Dedifferentiated amniotic fluid mesenchymal stem cell (primary cell): ENCODE data around the gene THBS2.
A peak's percentile ranks its signal among the peaks of the same experiment; 100 is the strongest.

Experiments used
- DNase-seq: peaks from one replicate; pipeline ENCODE4 v3.0.0-alpha.2; 2016; ENCODE audit errors: extremely low spot score

The THBS2 gene

DNA sequence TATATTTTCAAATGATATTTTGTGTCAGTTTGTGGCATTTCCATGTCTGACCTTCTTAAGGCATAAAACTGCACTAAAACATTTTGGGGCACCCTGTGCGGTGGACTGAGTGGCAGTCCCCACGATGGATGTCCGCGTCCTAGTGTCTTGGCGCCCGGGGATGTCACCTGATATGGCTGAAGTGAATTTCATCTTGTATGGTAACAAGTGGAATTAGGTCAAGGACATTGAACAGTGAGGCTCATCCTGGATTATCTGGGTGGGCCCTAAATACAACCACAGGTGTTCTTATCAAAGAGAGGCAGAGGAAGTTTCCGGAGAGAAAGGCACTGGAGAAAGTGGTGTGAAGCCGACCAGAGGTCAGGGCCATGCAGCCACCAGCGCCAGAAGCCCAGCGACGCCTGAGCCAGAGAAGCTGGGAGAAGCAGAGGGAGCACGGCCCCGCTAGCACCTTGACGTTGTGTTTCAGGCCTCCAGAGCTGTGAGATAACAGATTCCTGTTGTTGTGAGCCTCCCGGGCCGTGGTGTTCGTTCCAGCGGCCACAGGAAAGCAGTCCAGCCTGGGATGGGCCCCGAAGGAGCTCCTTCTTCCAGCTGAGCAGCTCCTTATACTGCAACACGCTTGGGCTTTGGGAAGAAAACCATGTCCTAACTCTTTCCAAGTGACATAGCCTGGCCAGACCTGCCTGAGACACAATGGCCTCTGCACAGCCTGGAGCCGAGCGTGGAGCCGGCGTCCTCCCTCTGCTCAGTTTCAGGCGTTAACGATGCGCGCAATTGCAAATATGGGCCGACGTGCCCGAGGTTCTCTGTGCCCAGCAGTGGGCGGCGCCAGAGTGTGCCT lies 22.5 kb downstream of the THBS2 start:
- no peak for DNase-seq

DNA sequence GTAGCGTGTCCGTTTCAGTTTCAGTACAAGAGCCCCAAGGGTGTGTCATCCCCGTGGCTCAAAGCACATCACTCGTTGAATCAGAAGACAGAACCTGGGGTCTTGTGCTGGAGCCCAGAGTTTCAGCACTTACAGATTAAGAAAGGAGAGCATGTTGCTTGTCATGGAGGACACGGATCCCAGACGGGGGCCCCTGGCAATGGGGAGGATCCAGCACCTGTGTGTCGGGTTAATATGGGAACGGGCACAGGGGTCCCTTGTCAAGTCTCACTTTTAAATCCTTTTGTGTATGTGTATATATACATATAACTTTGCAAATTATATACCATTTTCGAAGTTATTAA lies 23.4 kb downstream of the THBS2 start:
- DNase-seq: no peak

DNA sequence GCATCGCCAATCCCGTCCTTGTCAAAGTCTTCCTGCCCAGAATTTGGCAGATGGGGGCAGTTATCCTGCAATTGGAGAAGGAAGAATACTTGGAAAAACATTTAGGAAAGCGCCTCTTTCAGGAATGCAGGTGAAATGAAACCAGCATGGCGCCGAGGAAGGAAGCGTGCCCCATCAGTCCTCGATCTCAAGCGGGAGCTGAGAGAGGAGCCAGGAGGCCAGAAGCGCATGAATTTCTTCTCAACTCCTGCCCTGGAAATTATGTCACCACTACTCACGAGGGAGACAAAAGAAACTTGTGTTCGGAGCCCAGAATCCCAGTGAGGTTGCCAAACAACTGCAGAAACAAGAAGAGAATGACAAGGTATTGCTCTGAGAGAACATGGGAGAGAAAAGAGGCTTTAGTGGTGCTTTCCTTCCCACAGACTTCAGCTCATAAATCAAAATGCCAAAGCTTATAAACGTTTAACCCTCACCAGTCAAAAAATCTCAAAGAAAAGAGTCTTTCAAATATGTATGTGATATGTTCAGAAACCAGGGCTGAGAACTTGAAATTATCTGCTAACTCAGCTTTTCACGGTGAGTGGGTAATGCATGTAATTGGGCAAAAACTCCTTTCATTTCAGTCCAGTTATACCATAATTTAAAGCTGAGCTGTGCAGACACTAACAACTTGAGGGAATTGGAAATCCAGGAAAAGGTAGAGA lies 23.9 kb downstream of the THBS2 start:
- no peak for DNase-seq

DNA sequence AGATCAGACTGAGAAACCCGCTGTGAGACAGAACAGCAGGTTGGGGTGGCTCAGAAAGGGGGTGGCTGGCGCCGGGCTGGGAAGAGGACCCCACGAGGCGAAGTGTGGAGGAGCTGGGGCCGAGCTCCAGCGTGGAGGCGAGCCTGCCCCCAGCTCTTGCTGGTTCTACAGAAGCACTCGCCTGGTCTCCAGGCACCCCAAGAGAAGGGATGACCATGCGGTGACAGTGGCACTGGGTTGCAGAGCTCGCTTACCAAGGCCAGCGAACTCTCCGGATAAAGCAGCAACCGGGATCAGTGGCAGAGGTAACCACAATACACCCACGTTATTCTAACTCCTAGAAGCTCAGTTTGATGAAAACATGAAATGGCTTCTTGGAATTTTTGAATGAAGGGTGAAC lies 26.5 kb downstream of the THBS2 start:
- DNase-seq: no peak

DNA sequence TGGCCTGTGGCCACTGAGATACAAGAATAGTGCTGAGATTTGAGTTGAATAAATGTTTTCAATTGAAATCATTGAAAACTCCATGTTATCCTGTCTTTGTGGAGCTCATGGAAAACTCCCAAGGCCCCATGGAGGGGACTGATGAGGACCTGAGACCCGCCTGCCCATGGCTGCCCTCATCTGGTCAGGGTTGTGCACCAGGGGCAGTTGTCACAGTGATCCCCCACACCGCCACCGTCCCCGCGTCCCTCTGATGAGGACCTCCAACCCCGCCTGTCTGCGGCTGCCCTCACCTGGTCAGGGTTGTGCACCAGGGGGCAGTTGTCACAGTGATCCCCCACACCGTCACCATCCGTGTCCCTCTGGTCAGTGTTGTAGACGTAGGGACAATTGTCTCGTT lies 27.8 kb downstream of the THBS2 start:
- DNase-seq: no peak

DNA sequence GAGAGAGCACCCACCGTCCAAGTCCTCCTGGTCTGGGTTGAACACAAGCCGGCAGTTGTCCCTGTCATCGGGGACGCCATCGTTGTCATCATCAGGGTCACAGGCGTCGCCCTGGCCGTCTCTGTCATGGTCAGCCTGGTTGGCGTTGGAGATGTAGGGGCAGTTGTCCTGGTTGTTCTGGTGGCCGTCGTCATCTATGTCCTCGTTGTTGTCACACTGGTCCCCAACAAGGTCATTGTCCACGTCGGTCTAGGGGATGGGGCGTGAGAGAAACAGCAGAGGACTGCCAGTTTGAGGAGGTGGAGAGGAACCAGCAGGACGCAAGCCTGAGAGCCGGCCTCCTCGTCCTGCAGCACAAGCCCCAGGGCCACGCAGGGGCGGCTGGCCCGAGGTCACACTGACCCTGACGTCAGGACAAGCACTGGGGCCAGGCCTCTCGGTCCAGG lies 28.5 kb downstream of the THBS2 start:
- no peak for DNase-seq

DNA sequence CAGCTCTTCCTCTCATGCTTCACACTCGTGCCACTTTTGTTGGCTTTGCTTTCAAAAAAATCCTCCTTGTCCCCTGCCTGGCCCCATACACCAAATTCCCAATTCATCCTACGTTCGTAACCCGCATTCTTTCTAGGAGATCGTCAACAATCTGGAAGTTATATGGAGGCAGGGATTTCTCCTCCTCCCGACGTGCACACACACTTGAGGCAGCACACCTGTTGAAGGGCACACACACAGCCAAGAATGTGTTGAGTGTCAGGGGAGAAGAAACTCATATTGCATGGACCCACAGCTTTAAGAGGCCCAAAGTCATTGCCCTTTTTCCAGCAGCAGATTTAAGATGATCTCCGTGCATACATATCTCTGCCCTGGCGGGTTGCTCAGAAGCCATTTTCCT lies 28.9 kb downstream of the THBS2 start:
- no peak for DNase-seq

DNA sequence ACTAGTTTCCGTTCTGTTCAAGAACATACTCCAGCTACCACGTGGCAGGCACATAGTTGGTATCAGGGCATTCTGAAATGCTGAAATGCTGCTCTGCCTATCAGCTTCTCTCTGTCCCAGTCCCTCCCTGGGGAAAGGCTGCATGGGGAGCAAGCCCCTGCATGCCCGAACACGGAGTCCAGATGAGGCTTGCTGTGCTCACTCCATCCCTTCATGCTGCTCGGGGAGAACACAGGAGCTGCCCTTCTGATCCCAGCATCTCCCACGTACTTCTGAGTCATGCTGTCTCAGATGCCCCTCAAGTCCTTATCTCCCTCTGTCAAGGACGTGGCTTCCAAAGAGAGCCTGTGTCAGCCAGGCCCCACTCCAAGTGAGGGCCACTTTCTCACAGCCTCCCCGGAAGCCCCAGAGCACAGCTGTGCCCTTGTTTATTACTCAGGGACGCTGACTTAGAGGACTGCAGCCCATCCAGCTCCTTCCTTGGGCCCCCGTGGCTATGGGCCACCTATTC lies 29.4 kb downstream of the THBS2 start:
- no peak for DNase-seq

DNA sequence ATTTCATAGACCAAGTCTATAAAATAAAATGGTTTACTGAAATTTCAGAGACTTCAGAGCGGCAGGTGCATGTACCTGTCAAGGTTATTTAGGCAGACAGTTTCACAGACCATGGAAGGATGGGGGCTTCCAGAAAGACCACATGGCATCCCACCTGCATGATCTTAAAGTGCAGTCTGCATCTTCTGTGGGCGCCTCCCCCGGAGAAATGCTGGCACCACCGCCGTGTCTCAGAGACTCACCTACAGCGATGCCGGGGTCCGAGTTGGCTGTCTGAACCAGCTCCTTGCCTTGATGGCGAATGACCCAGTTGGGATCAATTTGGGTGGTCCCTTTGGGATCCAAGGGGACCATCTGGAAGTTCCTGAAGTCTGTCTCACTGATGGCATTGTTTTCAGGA lies 30.6 kb downstream of the THBS2 start:
- DNase-seq: no peak

DNA sequence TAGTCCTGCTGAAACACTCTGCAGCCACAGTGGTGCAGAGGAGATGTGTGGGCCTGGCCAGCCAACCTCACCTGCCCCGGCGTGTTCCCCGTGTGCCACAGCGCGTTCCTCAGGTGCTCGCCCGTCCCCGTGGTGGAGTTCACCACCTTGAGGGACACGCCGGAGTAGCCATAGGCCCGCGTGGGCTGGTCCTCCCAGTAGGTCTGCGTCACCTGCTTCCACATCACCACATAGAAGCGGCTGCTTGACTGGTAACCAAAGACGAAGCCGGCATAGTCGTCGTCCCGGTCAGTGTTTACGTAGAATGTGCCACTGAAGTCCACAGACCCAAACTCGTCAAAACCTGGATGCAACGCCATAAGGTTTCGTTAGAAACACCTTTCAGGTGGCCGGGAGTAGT lies 31.5 kb downstream of the THBS2 start:
- DNase-seq: no peak

DNA sequence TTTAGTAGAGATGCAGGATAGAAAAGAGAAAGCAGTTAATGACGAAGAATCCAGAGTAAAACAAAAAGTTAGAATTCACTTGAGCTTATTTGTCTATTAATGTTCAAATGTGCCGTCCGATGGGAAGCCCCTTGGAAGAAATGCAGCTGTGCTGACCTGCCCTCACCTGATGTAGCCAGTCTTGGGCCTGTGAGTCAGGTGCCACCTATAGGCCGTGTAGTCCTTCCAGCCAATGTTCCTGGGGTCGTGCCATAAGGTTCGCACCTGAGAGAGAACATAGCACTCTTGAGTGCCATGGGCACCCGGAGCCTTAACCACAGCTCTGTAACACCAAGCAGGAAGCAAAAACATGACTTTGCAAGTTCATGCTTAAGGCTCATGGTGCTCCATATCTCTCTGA lies 32.4 kb downstream of the THBS2 start:
- DNase-seq: no peak

DNA sequence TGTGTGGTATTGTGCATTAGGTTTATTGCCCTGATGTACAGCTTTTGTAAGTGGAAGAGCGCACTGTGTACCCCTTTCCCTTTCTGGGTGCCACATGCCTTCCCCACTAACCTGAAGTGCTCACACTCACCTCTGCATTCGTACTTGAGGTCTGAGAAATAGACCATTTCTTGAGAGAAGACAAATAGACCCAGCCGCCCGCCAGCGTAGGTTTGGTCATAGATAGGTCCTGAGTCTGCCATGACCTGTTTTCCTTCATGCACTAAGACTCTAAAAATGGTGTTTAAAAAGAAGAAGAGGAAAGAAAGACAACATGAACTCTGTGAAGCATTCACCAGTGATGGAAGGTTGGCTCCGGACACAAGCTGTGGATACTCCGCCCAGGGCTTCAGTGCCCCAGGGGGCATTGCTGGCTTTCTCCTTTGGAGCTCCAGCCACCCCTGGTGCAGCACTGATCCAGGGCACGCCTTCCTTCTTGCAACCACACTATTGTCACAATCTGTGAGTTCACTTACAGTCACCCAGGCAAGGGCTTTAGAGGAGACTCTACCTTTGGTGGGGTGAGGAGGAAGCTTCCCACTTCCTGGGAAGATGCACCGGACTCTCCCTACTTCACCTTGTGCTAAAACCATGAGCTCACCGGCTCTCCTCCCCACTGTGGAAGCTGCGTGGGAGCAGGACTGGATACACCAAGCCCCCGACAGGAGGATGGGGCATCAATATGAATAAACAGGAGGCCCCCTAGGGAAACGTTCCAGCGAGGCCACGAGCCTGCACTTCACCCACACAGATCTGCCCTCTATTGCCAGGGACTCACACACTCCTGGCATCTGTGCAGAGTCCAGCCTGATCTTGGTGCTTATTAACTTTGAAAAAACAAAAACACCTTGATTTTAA lies 33.3 kb downstream of the THBS2 start:
- DNase-seq: no peak

DNA sequence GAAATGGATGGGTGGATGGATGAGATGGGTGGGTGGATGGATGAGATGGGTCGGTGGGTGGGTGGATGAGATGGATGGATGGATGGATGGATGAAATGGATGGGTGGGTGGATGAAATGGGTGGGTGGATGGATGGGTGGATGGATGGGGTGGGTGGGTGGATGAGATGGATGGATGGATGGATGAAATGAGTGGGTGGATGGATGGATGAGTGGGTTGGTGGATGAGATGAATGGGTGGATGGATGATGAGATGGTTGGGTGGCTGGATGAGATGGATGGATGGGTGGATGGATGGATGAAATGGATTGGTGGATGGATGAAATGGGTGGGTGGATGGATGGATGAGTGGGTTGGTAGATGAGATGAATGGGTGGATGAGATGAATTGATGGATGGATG lies 35.7 kb downstream of the THBS2 start:
- no peak for DNase-seq

DNA sequence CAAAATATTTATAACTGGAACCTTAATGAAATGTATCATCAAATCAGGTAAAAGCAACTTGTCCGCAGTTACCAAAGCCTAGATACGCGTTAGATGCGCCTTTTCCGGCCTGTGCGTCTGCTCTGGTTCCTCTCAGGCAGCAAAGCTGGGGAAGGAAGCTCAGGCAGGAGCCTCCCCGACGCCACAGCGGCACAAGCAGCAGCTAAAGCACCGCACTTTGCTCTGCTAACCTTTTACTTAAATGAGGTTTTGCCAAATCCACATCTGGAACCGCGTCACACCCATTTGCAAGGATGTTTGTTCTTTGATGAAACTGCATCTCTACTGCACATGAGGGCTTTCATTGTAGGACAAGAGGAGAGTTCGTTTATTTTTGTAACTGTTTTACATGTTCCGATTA lies 36.8 kb downstream of the THBS2 start:
- DNase-seq: no peak

DNA sequence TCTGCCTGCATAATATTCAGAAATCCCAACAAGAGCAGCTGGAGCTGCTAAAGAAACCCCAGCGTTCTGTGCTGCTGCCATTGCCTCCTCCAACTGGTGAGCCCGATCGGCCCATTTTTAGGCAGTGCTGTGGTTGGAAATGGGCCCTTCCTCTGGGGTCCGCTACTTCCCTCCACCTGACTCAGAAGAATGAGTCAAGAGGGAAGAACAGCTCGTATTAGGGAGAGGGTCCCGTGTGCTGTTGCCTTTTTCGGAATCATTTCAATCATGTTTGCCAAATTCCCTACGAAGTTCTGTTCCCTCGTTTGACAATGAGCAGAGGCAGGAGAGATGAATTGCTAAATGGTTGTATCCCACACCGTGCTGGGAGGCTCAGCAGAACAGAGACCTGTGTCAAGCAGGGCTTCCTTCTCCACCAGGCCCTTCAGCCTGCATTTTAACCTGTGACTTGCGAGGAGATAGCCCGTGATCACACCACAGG lies 38.4 kb downstream of the THBS2 start:
- no peak for DNase-seq

DNA sequence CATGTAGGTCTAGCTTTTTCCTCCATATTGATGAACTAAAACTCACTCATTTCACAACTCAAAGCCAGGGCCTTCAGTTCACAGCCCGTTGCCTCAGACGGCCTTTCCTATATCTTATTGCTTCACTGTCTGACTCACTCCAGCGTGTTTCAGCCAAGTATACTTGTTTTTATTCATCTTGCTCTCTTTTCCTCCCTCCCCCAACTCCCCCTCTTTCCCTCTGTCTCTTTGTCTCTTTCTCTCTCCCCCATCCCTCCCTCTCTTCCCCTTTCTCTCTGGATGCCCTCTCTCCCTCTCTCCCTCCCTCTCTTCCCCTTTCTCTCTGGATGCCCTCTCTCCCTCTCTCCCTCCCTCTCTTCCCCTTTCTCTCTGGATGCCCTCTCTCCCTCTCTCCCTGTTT lies 38.9 kb downstream of the THBS2 start:
- peak; percentile 87 for DNase-seq

DNA sequence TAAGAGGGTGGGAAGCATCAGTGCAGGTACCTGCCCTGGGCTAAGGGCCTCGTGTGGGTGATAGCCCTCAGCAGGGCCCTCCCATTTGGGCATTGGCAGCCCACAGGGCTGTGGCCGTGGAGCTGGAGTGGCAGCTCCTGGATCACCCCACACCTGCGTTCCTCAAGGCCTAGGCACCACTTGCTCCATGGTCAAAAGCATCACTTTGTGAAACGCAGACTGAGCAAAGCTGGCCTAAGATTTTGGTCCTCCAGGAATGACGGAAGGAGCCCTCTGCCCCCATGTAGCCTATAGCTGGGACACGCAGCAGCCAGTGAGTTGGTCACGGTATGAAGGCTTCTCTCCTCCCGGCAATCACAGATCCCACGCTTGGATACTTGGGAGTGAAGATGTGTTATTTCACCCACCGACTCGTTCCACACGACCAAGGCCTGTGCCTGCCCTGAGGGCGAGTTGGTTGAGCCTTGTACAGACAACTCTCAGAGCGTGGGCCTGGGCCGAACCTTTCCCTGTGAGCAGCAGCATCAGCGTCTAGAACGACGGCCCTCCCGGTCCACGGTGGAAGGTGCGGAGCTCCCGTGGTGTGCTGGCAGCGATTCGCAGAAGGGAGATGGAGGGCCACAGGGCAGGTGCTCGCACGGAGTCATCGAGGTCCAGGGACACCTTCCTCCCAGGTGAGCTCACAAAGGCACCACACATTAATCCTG lies 39.7 kb downstream of the THBS2 start:
- DNase-seq: no peak

DNA sequence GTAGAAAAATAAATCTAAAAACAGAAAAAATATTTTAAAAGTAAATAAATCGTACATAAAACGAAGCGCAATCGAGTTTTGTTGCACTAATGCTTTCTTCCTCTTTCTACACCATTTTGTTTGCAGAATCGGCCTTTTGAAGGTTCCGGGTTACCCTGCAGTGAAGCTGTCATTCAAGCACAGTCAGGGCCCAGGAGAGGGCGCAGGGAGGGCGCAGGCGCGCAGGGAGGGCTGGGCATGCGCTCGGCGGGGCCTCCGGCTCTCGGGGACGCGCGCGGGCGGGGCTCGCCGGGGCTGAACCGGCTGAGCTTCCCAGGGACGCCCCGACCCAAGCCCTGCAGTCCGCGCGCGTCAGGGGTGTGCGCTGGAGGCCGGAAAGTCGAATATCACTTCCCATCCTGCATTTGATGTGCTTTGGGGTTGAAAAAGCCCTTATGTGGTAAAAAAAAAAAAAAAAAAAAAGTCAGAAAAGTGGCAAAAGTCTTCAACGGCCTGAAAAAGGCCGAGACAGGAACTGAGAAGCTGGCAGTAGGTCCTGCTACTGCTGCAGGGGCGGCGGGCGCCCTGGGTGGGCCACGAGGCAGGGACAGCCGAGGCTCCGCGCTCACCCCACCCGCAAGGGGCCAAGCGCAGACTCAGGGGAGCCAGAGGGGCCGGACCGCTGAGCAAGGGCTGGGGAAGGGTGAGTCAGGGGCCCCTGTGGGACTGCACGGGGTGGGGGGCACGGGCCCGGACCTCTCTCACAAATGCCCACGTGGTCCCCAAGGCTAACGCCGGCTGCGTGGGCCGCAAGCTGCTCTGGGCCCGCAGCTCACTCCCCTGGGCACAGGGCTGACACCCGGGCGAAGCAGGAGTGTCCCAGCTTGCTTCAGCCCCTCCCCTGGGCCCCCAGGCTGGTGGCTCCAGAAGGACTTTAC lies 40.5 kb downstream of the THBS2 start:
- DNase-seq: no peak

DNA sequence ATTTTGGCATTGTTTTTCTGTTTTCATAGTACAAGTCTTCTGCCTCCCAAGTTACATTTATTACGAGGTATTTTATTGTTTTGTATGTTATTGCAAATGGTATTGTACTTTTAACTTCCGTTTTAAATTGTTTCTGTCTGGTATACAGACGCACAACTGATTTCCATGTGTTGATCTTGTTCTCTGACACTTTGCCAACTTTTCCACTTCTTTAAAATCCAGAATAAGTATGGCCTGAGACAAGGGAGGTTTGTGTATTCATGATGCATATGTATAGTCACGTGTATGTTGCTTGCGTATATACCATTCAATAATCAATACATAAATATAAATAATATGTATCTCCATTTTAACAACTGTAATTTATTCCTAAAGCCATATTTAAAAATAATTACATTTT lies 41.2 kb downstream of the THBS2 start:
- DNase-seq: no peak

DNA sequence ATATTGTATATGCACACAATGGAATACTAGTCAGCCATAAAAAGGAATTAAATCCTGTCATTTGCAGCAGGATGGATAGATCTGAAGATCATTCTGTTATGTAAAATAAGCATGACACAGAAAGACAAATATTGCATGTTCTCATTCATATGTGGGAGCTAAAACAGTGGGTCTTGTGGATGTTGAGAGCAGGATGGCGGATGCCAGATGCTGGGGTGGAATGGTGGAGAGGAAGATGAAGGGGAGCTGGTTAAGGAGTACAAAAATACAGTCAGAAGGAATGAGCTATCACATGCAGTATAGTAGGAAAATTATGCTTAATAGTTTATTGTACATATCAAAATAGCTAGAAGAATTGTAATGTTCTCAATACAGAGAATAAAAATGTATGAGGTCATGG lies 41.8 kb downstream of the THBS2 start:
- DNase-seq: no peak
